ENCODE results near the gene SUN1. TPM values are rescaled to one million over a fixed set of nuclear protein-coding genes. Genes with fewer than 3 reads are reported as not detected.
"Not testable (repeated sequence)": the region's sequence is repeated elsewhere in the genome, so short reads cannot be mapped to it uniquely, and the experiment has no call there.

SUN1 gene
- total and polyA plus RNA-seq, 5 donors: 86.9 to 163 (median 139) TPM

DNA sequence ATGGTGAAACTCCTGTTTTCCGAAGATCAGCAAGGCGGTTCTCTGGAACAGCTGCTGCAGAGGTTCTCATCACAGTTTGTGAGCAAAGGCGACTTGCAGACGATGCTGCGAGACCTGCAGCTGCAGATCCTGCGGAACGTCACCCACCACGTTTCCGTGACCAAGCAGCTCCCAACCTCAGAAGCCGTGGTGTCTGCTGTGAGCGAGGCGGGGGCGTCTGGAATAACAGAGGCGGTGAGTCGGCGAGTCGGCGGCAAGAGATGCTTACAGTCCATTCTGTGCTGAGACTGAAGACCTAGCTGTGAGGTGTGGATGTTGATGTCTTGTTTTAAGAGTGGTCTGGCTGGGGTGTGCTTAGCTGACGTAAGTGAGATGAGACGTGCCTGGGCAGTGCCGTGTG is 27.9 kb downstream of the SUN1 start:
- DNase-seq (no peak), ATAC-seq (no peak)
- 90% methylated on average over 21 of the region's 21 CpGs for WGBS
- Histone ChIP-seq H3K9me3 (ENCODE audit: control insufficient read depth, low read length) (no peaks in the 10 kb centered on the region), H3K4me3 (ENCODE audit: low read length) (no peak overlapping the region), H3K27ac (ENCODE audit: low read length) (no peak overlapping the region), H3K4me1 (ENCODE audit: control insufficient read depth, insufficient read depth, low read length) (no peaks in the 10 kb centered on the region), H3K27me3 (ENCODE audit: control insufficient read depth, insufficient read depth) (no peaks in the 10 kb centered on the region)
- intact Hi-C loops (cut with DNase I): no loop called here

GRCh38 chr7:861222-861621 is 28.9 kb downstream of the SUN1 start:
- ATAC-seq: no peak

GRCh38 chr7:862157-862556 is 29.9 kb downstream of the SUN1 start:
- intact Hi-C loops (cut with DNase I): no loop called here

More at GRCh38 chr7:861222-861621, 28.9 kb downstream of the SUN1 start:
- intact Hi-C loops (cut with DNase I): no loop called here
- no peak overlapping the region for H3K4me3 ChIP-seq (ENCODE audit: low read length)
- no peak overlapping the region for H3K27ac ChIP-seq (ENCODE audit: low read length)
- H3K4me1 ChIP-seq (ENCODE audit: control insufficient read depth, insufficient read depth, low read length): no peaks in the 10 kb centered on the region
- H3K9me3 ChIP-seq (ENCODE audit: control insufficient read depth, low read length): no peaks in the 10 kb centered on the region
- DNase-seq: no peak
- 82% methylated on average over 9 of the region's 9 CpGs for WGBS
- no peaks in the 10 kb centered on the region for H3K27me3 ChIP-seq (ENCODE audit: control insufficient read depth, insufficient read depth)

GRCh38 chr7:863106-863505 is 30.8 kb downstream of the SUN1 start:
- H3K4me1 ChIP-seq (ENCODE audit: control insufficient read depth, insufficient read depth, low read length): no peaks in the 10 kb centered on the region
- intact Hi-C loops (cut with DNase I): no loop called here
- no peak overlapping the region for H3K4me3 ChIP-seq (ENCODE audit: low read length)
- H3K27me3 ChIP-seq (ENCODE audit: control insufficient read depth, insufficient read depth): no peaks in the 10 kb centered on the region
- H3K9me3 ChIP-seq (ENCODE audit: control insufficient read depth, low read length): no peaks in the 10 kb centered on the region
- WGBS: 91% methylated on average over 16 of the region's 16 CpGs
- DNase-seq (peak in 1 of 3 donors; percentile 46), ATAC-seq (no peak)
- H3K27ac ChIP-seq (ENCODE audit: low read length): no peak overlapping the region

More at GRCh38 chr7:862157-862556, 29.9 kb downstream of the SUN1 start:
- Histone ChIP-seq H3K27ac (ENCODE audit: low read length) (no peak overlapping the region), H3K4me3 (ENCODE audit: low read length) (no peak overlapping the region), H3K27me3 (ENCODE audit: control insufficient read depth, insufficient read depth) (no peaks in the 10 kb centered on the region), H3K4me1 (ENCODE audit: control insufficient read depth, insufficient read depth, low read length) (no peaks in the 10 kb centered on the region), H3K9me3 (ENCODE audit: control insufficient read depth, low read length) (no peaks in the 10 kb centered on the region)
- ATAC-seq (no peak), DNase-seq (no peak)
- 95% methylated on average over 6 of the region's 6 CpGs for WGBS

DNA sequence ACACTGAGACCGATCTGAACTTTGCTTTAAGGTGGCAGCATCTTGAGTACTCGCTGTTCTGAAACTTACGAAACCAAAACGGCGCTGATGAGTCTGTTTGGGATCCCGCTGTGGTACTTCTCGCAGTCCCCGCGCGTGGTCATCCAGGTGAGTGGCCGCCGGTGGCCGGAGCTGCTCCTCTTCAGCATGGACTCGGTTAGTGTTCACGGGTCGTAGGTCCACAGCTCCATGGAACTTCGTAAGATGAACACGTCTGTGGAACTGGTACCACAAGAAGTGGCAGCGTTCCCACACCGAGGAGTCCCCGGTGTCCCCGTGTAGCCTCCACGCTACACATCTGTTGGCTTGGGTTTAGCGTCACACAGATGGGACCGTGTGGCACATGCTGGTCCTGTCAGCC is 33.6 kb downstream of the SUN1 start:
- H3K4me3 ChIP-seq (ENCODE audit: low read length): no peak overlapping the region
- H3K27me3 ChIP-seq (ENCODE audit: control insufficient read depth, insufficient read depth): no peaks in the 10 kb centered on the region
- no peaks in the 10 kb centered on the region for H3K9me3 ChIP-seq (ENCODE audit: control insufficient read depth, low read length)
- H3K4me1 ChIP-seq (ENCODE audit: control insufficient read depth, insufficient read depth, low read length): no peaks in the 10 kb centered on the region
- ATAC-seq (no peak), DNase-seq (peak in 2 of 3 donors; percentile 42 to 51)
- no peak overlapping the region for H3K27ac ChIP-seq (ENCODE audit: low read length)
- WGBS: 95% methylated on average over 25 of the region's 25 CpGs
- intact Hi-C loops (cut with DNase I): no loop called here

DNA sequence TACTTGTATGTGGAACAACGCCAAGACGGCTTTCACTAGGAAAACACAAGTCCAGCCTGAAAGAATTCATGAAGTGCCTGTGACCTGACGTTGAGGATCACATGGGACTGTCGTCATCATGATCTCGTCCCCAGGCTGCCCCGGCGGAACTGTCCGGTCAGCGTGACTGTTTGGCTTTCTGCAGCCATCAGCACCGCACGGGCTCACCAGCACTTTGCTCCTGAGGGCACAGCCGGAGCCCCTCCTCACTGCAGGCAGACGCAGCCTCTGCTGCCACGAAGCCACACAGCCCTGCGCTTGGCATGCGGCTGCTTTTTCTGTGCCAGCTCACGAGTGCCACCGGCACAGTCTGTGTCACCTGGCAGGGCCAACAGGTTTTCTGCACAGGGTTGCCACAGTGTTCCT is 34.7 kb downstream of the SUN1 start:
- ATAC-seq: peak; percentile 73 to 79
- Histone ChIP-seq H3K4me1 (ENCODE audit: control insufficient read depth, insufficient read depth, low read length) (peaks cover 2% of the 10 kb centered on the region), H3K27ac (ENCODE audit: low read length) (peak overlapping the region; percentile 81), H3K9me3 (ENCODE audit: control insufficient read depth, low read length) (no peaks in the 10 kb centered on the region), H3K4me3 (ENCODE audit: low read length) (no peak overlapping the region), H3K27me3 (ENCODE audit: control insufficient read depth, insufficient read depth) (no peaks in the 10 kb centered on the region)
- intact Hi-C loops (cut with DNase I): no loop called here
- peak; percentile 63 to 80 (median 80) for DNase-seq
- 62% methylated on average over 18 of the region's 18 CpGs for WGBS

DNA sequence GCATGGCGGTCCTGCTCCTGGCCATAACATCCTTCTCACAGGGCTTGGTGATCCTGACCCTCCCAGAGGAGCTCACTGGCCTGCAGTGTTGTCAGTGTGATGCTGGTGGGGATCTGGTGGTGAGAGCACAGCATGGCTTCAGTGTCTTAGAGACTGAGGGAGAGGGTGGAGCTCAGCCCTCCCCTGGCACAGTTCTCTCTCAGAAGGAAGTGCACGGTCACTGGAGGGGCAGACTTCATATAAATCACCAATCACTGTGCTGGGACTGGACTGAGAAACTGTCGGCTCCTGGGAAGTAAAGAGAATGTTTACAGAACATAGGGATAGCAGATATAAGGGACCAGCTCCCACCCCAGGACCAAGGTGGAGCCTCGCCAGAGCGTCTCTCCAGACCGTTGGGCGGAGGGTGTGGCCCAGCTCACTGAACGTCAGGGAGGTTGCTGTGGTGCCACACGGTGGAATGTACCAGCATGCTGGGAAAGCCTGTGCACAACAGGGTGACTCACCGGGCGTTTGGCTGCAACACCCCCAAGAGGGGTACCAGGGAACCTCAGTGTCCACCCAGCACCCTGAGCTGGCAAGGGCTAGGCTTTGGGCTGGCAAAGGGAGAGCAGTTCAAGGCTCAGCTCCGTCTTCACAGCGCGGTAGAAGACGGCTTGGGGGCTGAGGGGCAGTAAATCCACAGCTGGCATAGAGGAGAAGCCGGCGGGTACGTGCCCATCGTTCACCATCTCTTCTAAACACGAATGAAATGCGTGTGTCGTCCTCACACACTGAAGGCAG is 35.3 kb downstream of the SUN1 start:
- peak; percentile 71 to 80 for ATAC-seq
- Histone ChIP-seq H3K27ac (ENCODE audit: low read length) (peak overlapping the region; percentile 81), H3K4me1 (ENCODE audit: control insufficient read depth, insufficient read depth, low read length) (peaks cover 5% of the 10 kb centered on the region), H3K4me3 (ENCODE audit: low read length) (no peak overlapping the region), H3K9me3 (ENCODE audit: control insufficient read depth, low read length) (no peaks in the 10 kb centered on the region), H3K27me3 (ENCODE audit: control insufficient read depth, insufficient read depth) (no peaks in the 10 kb centered on the region)
- DNase-seq: peak; percentile 60 to 61 (median 61)
- 72% methylated on average over 22 of the region's 22 CpGs for WGBS
- intact Hi-C loops (cut with DNase I): no loop called here

GRCh38 chr7:868189-868486 is 35.9 kb downstream of the SUN1 start:
- no peak overlapping the region for H3K4me3 ChIP-seq (ENCODE audit: low read length)
- no peaks in the 10 kb centered on the region for H3K27me3 ChIP-seq (ENCODE audit: control insufficient read depth, insufficient read depth)
- WGBS: 94% methylated on average over 17 of the region's 17 CpGs
- ATAC-seq (no peak), DNase-seq (peak in 2 of 3 donors; percentile 38 to 49)
- no peak overlapping the region for H3K27ac ChIP-seq (ENCODE audit: low read length)
- peaks cover 5% of the 10 kb centered on the region for H3K4me1 ChIP-seq (ENCODE audit: control insufficient read depth, insufficient read depth, low read length)
- no peaks in the 10 kb centered on the region for H3K9me3 ChIP-seq (ENCODE audit: control insufficient read depth, low read length)
- intact Hi-C loops (cut with DNase I): no loop called here

DNA sequence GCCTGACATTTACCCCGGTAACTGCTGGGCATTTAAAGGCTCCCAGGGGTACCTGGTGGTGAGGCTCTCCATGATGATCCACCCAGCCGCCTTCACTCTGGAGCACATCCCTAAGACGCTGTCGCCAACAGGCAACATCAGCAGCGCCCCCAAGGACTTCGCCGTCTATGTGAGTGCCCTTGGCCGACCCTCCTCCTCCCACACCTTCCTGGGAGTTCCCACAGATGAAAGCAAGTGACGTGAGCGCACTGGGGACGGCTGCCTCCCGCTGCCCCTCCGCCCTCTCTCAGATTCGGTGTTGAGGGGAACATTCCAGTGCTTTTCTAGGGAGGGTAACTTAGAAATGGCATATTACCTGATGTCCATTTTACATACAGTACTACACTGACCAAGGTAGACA is 37.1 kb downstream of the SUN1 start:
- Histone ChIP-seq H3K27ac (ENCODE audit: low read length) (peak overlapping the region; percentile 19), H3K9me3 (ENCODE audit: control insufficient read depth, low read length) (no peaks in the 10 kb centered on the region), H3K27me3 (ENCODE audit: control insufficient read depth, insufficient read depth) (no peaks in the 10 kb centered on the region), H3K4me1 (ENCODE audit: control insufficient read depth, insufficient read depth, low read length) (peaks cover 5% of the 10 kb centered on the region), H3K4me3 (ENCODE audit: low read length) (no peak overlapping the region)
- no peak for ATAC-seq
- peak in 2 of 3 donors; percentile 36 to 46 for DNase-seq
- WGBS: 74% methylated on average over 14 of the region's 14 CpGs
- intact Hi-C loops (cut with DNase I): no loop called here

GRCh38 chr7:871900-872537 is 39.7 kb downstream of the SUN1 start:
- ATAC-seq (no peak), DNase-seq (peak in 1 of 3 donors; percentile 37)
- Histone ChIP-seq H3K4me1 (ENCODE audit: control insufficient read depth, insufficient read depth, low read length) (peaks cover 5% of the 10 kb centered on the region), H3K27me3 (ENCODE audit: control insufficient read depth, insufficient read depth) (no peaks in the 10 kb centered on the region), H3K9me3 (ENCODE audit: control insufficient read depth, low read length) (no peaks in the 10 kb centered on the region), H3K27ac (ENCODE audit: low read length) (peak overlapping the region; percentile 12), H3K4me3 (ENCODE audit: low read length) (no peak overlapping the region)
- intact Hi-C loops (cut with DNase I): loop anchor here (5.0 to 10.0 kb wide), 6 partner anchors 35 to 547 kb away; no protein-coding TSS in a partner anchor
- 72% methylated on average over 14 of the region's 14 CpGs for WGBS

DNA sequence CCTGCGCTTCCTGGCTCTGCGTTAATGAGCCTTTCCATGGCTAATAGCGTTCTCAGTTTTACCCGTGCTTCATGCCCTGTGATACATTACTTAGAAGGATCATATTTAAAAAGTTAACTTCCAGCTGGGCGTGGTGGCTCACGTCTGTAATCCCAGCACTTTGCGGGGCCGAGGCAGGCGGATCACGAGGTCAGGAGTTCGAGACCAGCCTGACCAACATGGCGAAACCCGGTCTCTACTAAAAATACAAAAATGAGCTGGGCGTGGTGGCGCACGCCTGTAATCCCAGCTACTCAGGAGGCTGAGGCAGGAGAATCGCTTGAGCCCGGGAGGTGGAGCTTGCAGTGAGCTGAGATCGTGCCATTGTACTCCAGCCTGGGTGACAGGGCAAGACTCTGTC is 40.4 kb downstream of the SUN1 start:
- not testable (repeated sequence) for H3K27me3 ChIP-seq (ENCODE audit: control insufficient read depth, insufficient read depth); H3K9me3 ChIP-seq (ENCODE audit: control insufficient read depth, low read length); H3K4me3 ChIP-seq (ENCODE audit: low read length); ATAC-seq; H3K4me1 ChIP-seq (ENCODE audit: control insufficient read depth, insufficient read depth, low read length); H3K27ac ChIP-seq (ENCODE audit: low read length)
- WGBS: 91% methylated on average over 19 of the region's 19 CpGs
- DNase-seq: peak in 1 of 3 donors; percentile 55
- intact Hi-C loops (cut with DNase I): loop anchor here (5.0 to 10.0 kb wide), 6 partner anchors 35 to 548 kb away; no protein-coding TSS in a partner anchor

All from right cardiac atrium (tissue), 5 donors.